ENCODE results near the gene GAS6.
"Not testable (repeated sequence)": the region's sequence is repeated elsewhere in the genome, so short reads cannot be mapped to it uniquely, and the experiment has no call there.

The GAS6 gene

DNA sequence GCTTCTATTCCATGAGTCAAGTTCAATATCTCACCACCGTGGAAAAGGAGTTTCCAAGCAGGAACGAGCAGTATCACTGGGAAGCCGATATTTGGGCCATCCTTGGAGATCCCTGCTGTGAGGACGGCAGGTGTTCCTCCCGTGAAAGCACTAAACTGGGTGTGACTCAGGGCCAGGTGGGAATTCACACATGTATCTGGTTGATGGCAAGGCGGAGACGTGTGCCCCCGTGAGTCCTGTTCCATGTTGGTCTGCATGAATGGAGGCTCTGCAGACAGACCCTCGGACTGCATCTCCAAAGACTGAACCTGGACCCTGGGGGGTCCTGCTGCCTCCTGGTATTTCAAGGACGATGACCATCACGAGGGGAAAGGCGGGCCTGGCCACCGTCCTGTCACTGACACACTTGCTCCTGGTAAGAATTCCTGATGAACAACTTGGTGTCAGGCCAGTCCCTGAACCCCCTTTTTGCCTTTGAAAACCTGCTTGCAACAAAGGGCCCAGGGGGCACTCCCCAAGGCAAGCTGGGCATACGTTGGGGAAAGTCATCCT is 22.8 kb upstream of the GAS6 start:
- no peak for DNase-seq

GRCh38 chr13:113884821-113885220 is 20.9 kb upstream of the GAS6 start:
- no peak for DNase-seq

GRCh38 chr13:113883921-113884804 is 20.3 kb upstream of the GAS6 start:
- no peak for DNase-seq

DNA sequence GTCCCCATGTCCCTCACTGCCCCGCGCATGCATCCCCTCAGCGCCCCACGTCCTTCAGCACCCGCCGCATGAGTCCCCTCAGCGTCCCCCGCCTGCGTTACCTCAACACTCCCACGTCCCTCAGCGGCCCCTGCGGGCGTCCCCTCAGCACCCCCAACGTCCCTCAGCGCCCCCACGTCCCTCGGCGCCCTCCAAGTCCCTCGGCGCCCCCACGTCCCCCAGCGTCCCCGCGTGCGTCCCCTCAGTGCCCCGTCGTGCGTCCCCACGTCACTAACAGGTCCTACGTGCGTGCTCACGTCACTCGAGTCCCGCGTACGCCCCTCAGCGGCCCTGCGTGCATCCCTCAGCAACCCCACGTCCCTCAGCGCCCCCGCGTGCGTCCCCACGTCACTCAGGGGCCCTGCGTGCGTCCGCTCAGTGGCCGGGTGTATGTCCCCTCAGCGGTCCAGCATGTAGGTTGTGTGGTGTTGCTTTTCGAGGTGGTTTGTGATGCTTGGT is 19.5 kb upstream of the GAS6 start:
- no peak for DNase-seq

DNA sequence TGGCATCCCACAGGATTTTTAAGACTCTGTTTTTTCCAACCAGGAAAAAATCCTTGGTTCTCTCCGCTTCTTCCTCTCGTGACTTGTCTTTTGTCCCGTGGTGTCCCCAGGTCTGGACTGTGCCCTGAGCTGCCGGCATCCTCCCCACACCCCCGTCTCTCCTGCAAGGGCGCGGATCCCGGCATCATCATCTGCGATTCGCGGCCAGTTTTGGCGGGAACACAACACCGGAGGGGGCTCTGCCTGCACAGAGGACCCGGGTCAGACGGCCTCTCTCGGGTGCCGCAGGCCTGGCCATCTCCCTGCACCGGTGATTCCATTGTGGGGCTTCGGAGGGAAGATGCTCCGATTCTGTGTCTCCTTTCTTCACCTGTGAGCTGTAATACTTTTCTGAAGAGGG is 18.8 kb upstream of the GAS6 start:
- no peak for DNase-seq

GRCh38 chr13:113882267-113882630 is 18.4 kb upstream of the GAS6 start:
- DNase-seq = no peak

DNA sequence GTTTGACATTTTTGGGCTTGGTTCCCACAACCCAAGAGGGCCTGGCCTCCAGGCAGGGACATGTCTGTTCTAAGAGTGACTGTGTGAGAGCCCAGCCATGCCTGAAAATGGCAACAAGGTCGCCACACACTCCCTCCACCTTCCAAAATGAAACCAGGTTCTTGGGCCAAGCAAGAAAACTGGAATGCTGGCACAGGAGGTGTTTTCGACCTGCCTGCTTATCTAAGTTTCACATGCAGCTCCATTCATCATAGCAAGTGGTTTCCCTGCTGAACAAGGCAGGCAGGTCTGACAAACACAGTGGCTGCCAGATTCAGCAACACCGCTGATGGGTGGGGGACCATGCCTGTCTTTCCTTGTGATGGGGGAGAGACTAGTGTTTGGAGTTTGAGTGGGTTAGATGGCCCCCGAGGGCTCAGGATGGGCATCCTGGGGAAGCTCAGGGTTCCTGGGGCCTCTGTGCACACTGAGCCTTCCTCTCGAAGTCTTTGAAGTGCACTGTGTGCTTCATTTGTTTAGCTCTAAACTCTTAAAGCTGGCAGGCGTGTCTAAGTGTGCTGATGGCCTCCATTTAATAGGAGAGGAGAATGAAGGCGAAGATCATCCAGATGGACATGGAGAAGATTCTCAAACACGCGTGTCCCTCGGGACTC is 17.9 kb upstream of the GAS6 start:
- DNase-seq = no peak

DNA sequence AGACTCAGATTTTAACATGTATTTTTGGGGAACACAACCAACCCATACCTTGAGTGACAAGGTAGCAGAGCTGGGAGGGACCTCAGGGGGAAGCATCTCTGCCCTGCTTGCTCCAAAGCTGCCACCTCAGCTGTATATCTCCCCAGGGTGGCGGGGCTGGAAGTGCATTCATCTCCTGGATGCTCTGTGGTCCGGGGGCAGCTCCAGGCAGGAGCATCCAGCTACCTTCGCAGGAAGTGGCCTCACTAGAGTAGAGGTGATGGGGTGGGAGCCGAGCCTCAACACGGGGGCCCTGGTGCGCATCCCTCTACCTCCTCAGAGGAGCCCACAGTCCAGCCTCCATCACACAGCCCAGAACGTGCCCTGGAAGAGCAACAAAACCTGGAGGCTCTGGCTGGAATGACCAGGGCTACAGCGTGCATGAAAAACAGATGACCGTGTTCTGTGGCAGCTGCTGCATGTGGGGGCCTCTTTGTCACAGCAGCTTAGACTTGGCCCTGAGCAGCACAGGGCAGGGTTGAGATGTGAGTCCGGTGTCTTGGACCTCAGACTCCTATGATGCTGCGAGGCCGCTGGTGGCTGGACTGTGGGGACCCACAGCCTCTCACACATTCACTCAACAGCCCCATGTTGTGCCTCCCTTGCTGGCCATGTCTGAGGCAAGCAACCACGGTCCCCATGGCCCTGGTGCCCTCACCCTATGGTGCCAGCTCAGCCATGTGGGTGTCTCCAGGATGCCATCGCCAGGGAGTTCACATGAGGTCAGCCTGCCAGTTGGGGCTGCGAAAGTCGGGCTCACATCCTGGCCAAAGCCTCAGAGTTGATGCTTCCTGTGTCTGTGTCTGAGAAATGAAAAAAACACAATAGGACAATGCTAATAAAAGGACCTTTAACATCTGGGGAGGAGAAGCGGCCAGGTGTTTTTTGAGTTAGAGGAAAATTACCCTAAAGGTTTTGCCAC is 17.1 kb upstream of the GAS6 start:
- no peak for DNase-seq

DNA sequence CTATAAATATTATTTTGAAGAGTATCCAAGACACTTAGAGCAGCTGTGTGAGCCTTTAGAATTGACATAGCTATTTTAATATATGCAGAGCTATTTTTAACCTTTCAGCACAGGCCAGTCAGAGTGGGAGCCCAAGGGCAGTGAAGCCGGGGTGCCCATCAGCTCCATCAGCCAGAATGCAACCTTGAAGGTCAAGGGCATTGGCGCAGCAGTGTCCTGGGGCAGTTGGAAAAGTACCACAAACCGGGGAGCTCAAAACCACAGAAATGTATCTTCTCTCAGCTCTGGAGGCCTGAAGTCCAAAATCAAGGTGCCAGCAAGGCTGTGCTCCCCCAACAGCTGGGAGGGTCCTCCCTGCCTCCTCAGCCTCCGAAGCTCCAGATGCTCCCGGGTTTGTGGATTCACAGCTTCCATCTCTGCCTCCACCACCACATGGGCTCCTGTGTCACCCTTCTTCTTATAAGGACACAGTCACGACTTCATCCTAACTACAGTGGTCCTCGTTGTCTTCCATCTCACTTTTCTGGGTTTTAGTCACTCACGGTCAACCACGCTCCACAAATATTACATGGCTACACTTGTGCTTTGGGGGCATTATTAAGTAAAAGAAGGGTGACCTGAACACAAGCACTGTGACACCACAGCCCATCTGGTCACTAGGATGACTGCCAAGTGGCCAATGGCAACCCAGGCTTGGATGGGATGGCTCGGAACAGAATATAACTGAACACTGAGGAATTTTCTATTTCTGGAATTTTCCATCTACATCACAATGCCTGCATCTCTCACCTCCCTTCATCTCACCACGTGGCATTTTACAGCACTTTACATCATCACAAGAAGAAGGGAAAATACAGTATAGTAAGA is 15.9 kb upstream of the GAS6 start:
- DNase-seq = no peak

- no peak for DNase-seq
These were observed 15.1 kb upstream of the GAS6 start for GRCh38 chr13:113879017-113879416.

DNA sequence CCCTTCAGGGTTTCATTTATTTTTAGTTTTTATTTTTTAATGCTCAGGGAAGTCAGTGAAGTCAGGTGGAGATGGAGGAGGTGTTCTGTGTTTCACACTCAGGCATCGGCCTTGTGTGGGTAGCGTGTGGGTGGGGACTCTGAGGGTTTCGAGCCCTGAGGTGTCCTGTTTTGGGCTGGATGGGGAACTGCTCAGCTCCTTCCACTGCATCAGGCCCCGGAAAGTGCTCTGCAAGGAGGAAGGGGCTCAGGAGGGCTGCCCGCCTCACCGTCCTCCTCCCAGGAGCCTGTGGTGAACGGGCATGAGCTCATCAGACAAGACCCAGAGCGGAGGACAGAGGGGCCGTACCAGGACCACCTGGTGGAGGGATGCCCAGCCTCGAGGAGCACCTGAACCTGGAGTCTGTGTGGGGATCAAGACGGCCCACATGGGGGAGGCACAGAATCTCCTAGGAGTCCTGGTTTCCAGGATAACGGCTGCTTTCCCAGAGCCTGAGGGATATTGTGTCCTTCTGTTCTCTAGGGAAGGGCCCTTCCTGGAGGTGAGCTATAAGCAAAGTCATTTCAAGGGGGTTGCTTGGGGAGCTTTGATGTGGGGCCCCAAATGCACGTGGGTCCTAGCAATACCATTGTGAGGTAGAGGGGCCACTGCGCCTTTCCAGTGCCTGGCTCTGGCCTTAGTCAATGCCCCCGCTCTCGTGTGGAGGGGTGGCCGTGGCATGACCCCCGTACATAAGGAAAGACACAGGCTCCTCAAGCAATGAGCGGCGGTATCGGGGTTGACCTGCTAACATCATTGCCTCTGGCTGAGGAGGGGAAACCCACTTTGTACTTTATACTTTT is 13.5 kb upstream of the GAS6 start:
- DNase-seq = no peak

- no peak for DNase-seq
These were observed 12.7 kb upstream of the GAS6 start for GRCh38 chr13:113876346-113877148.

DNA sequence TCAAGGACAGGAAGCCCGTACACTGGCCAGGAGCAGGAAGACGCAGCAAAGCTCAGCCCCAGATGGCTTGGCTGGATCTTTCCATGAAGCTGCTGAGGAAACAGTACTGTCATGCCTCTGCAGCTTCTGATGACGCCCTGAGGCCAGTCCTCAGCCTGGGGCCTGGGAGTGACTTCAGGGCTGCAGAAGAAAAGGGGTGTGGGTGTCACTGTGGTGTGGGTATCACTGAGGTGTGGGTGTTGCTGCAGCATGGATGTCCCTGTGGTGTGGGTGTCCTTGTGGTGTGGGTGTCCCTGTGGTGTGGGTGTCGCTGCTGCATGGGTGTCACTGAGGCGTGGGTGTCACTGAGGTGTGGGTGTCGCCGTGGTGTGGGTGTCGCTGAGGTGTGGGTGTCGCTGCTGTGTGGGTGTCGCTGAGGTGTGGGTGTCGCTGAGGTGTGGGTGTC is 12.0 kb upstream of the GAS6 start:
- no peak for DNase-seq

GRCh38 chr13:113875429-113875815 is 11.5 kb upstream of the GAS6 start:
- DNase-seq = no peak

GRCh38 chr13:113874579-113875428 is 10.9 kb upstream of the GAS6 start:
- no peak for DNase-seq

DNA sequence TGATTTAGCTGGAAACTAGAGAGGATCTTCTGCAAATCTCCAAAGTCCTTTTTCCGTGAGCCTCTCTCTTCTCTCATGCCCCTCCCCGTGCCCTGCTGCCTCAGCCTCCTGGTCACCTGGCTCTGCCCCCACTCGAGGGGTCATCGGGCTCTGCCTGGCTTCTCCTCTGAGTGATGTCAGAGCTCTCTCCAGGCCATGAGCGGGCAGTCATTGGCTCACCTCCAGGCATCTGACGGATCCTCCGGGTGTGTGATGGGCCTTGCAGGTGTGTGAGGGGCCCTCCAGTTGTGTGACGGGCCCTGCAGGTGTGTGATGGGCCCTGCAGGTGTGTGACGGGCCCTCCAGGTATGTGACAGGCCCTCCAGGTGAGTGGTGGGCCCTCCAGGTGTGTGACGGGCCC is 10.3 kb upstream of the GAS6 start:
- DNase-seq = no peak

DNA sequence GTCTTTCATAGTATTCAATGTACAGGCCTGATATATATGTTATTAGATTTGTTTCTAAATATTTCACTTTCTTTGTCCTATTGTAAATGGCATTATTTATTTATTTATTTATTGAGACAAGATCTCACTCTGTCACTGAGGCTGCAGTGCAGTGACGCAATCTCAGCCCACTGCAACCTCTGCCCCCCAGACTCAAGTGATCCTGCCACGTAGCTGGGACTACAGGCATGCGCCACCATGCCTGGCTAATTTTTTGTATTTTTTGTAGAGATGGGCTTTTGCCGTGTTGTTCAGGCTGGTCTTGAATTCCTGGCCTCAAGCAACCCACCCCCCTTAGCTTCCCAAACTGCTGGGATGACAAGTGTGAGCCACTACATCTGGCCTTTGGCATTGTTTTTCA is 5.4 kb upstream of the GAS6 start:
- DNase-seq = no peak

GRCh38 chr13:113867913-113868312 is 4.0 kb upstream of the GAS6 start:
- not testable (repeated sequence) for DNase-seq

GRCh38 chr13:113865427-113865826 is 1.6 kb upstream of the GAS6 start:
- no peak for DNase-seq

Data from fibroblast of upper back skin (primary cell).